Epithelial cell of umbilical artery (primary cell): ENCODE results near the gene GANAB. TPM values are rescaled to one million over a fixed set of nuclear protein-coding genes. Genes with fewer than 3 reads are reported as not detected.

Source experiments
- total RNA-seq: library from RNA; depleted of rRNA; stranded (reverse); fragments of >200 nt; gene quantifications from 2 replicates; pipeline ENCODE4 v1.2.3, GENCODE V29; 2014

GANAB gene
- total RNA-seq = 213 and 230 TPM in 2 replicates

GRCh38 chr11:62645946-62646824 is at the start of gene GANAB:
Gene GANAB (minus strand): TSS chr11:62646613. CDS start chr11:62646599, 14 bp downstream.

GRCh38 chr11:62689421-62690183 is 43.2 kb upstream of the GANAB start, which contains the start of gene LRRN4CL:
Gene LRRN4CL (minus strand): TSS chr11:62689530. CDS start chr11:62688508, 1,022 bp downstream.

GRCh38 chr11:62678770-62679696 is 32.6 kb upstream of the GANAB start, which contains the start of gene UBXN1:
Gene UBXN1 (minus strand): TSS chr11:62679073. CDS start chr11:62678923, 150 bp downstream.

GRCh38 chr11:62671608-62672389 is 25.4 kb upstream of the GANAB start, which contains the start of the genes LBHD1 and UQCC3:
Gene LBHD1 (minus strand): TSS chr11:62672267. CDS start chr11:62670031, 2,236 bp downstream.
Gene UQCC3 (plus strand): TSS chr11:62671673. CDS start chr11:62671746, 73 bp downstream.

GRCh38 chr11:62665075-62665598 is 18.7 kb upstream of the GANAB start, which contains the start of the genes C11orf98 and CSKMT:
Gene C11orf98 (minus strand): TSS chr11:62665210. CDS start chr11:62665169, 41 bp downstream.
Gene CSKMT (plus strand): TSS chr11:62665312. CDS start chr11:62665880, 568 bp downstream.

GRCh38 chr11:62621567-62622470 is 24.6 kb downstream of the GANAB start, which contains the start of gene B3GAT3:
Gene B3GAT3 (minus strand): TSS chr11:62621986. CDS start chr11:62621947, 39 bp downstream.

GRCh38 chr11:62612366-62613290 is 33.8 kb downstream of the GANAB start, which contains the start of the genes EML3 and ROM1:
Gene EML3 (minus strand): TSS chr11:62612775. CDS start chr11:62612457, 318 bp downstream.
Gene ROM1 (plus strand): TSS chr11:62613257. CDS start chr11:62613282, 25 bp downstream.

GRCh38 chr11:62601372-62602140 is 44.9 kb downstream of the GANAB start, which contains the start of gene MTA2:
Gene MTA2 (minus strand): TSS chr11:62601865. CDS start chr11:62601450, 415 bp downstream.

GRCh38 chr11:62591448-62592145 is 54.8 kb downstream of the GANAB start, which contains the start of gene TUT1:
Gene TUT1 (minus strand): TSS chr11:62591523. CDS start chr11:62591485, 38 bp downstream.

Other genes with a start within 250 kb of the GANAB start
- not detected in 2 replicates for gene SCGB1A1, start 227.6 kb downstream of the GANAB start, total RNA-seq
- 274 and 293 TPM in 2 replicates for gene AHNAK, start 99.8 kb downstream of the GANAB start, total RNA-seq
- gene EEF1G, start 72.7 kb downstream of the GANAB start, total RNA-seq = 1,044 and 1,412 TPM in 2 replicates
- gene TUT1, start 55.1 kb downstream of the GANAB start, total RNA-seq = 6.8 and 13.5 TPM in 2 replicates
- 186 and 207 TPM in 2 replicates for gene MTA2, start 44.7 kb downstream of the GANAB start, total RNA-seq
- gene EML3, start 33.8 kb downstream of the GANAB start, total RNA-seq = 27.3 and 30.1 TPM in 2 replicates
- 5.3 and 5.8 TPM in 2 replicates for gene ROM1, start 33.4 kb downstream of the GANAB start, total RNA-seq
- gene B3GAT3, start 24.6 kb downstream of the GANAB start, total RNA-seq = 20.1 and 28.7 TPM in 2 replicates
- gene INTS5, start 6.7 kb upstream of the GANAB start, total RNA-seq = 22.8 and 24.4 TPM in 2 replicates
- gene C11orf98, start 18.6 kb upstream of the GANAB start, total RNA-seq = 38.7 and 44.4 TPM in 2 replicates
- 3.6 and 13.3 TPM in 2 replicates for gene CSKMT, start 18.7 kb upstream of the GANAB start, total RNA-seq
- gene UQCC3, start 25.1 kb upstream of the GANAB start, total RNA-seq = 9.7 and 11.2 TPM in 2 replicates
- gene LBHD1, start 25.7 kb upstream of the GANAB start, total RNA-seq = 4.2 and 5.5 TPM in 2 replicates
- 137 and 210 TPM in 2 replicates for gene UBXN1, start 32.5 kb upstream of the GANAB start, total RNA-seq
- under 0.01 and 0.30 TPM in 2 replicates for gene LRRN4CL, start 42.9 kb upstream of the GANAB start, total RNA-seq
- 20.2 and 24.0 TPM in 2 replicates for gene BSCL2, start 60.8 kb upstream of the GANAB start, total RNA-seq
- gene GNG3, start 61.1 kb upstream of the GANAB start, total RNA-seq = 0.32 TPM in 1 of 2 replicates, not detected in the other
- 5.8 and 11.9 TPM in 2 replicates for gene HNRNPUL2, start 80.8 kb upstream of the GANAB start, total RNA-seq
- 34.4 and 38.9 TPM in 2 replicates for gene TTC9C, start 81.9 kb upstream of the GANAB start, total RNA-seq
- 10.9 and 11.4 TPM in 2 replicates for gene ZBTB3, start 107.5 kb upstream of the GANAB start, total RNA-seq
- 86.7 and 113 TPM in 2 replicates for gene POLR2G, start 115.0 kb upstream of the GANAB start, total RNA-seq
- 19.8 and 26.7 TPM in 2 replicates for gene TAF6L, start 124.8 kb upstream of the GANAB start, total RNA-seq
- gene TMEM179B, start 140.8 kb upstream of the GANAB start, total RNA-seq = 22.5 and 26.6 TPM in 2 replicates
- gene TMEM223, start 145.4 kb upstream of the GANAB start, total RNA-seq = 13.4 and 21.8 TPM in 2 replicates
- 16.6 and 26.3 TPM in 2 replicates for gene NXF1, start 158.8 kb upstream of the GANAB start, total RNA-seq
- gene STX5, start 185.4 kb upstream of the GANAB start, total RNA-seq = 27.7 and 36.1 TPM in 2 replicates
- gene TEX54, start 186.2 kb upstream of the GANAB start, total RNA-seq = not detected in 2 replicates
- gene WDR74, start 193.0 kb upstream of the GANAB start, total RNA-seq = 70.8 and 74.3 TPM in 2 replicates
- 146 and 249 TPM in 2 replicates for gene SLC3A2, start 234.3 kb upstream of the GANAB start, total RNA-seq